ENCODE data around the gene SIRT3.

GRCh38 chr11:241634-242033 is 5.5 kb upstream of the SIRT3 start:
- TF ChIP-seq, protein P1, sequence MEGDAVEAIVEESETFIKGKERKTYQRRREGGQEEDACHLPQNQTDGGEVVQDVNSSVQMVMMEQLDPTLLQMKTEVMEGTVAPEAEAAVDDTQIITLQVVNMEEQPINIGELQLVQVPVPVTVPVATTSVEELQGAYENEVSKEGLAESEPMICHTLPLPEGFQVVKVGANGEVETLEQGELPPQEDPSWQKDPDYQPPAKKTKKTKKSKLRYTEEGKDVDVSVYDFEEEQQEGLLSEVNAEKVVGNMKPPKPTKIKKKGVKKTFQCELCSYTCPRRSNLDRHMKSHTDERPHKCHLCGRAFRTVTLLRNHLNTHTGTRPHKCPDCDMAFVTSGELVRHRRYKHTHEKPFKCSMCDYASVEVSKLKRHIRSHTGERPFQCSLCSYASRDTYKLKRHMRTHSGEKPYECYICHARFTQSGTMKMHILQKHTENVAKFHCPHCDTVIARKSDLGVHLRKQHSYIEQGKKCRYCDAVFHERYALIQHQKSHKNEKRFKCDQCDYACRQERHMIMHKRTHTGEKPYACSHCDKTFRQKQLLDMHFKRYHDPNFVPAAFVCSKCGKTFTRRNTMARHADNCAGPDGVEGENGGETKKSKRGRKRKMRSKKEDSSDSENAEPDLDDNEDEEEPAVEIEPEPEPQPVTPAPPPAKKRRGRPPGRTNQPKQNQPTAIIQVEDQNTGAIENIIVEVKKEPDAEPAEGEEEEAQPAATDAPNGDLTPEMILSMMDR (IDR thresholded peaks at IDR 0.05), result no peak
- TF ChIP-seq POLR2A (IDR thresholded peaks at IDR 0.05), result no peak
